IPS-NIHi7 (cell line): Measurements from ENCODE around the gene RAB27B.
"Not testable (repeated sequence)": the region's sequence is repeated elsewhere in the genome, so short reads cannot be mapped to it uniquely, and the experiment has no call there.

Source experiments
- DNase-seq: peaks from one replicate; pipeline ENCODE4 v3.0.0; 2012; ENCODE audit warnings: mixed read lengths; ENCODE audit errors: extremely low spot score

The RAB27B gene, protein sequence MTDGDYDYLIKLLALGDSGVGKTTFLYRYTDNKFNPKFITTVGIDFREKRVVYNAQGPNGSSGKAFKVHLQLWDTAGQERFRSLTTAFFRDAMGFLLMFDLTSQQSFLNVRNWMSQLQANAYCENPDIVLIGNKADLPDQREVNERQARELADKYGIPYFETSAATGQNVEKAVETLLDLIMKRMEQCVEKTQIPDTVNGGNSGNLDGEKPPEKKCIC

DNA sequence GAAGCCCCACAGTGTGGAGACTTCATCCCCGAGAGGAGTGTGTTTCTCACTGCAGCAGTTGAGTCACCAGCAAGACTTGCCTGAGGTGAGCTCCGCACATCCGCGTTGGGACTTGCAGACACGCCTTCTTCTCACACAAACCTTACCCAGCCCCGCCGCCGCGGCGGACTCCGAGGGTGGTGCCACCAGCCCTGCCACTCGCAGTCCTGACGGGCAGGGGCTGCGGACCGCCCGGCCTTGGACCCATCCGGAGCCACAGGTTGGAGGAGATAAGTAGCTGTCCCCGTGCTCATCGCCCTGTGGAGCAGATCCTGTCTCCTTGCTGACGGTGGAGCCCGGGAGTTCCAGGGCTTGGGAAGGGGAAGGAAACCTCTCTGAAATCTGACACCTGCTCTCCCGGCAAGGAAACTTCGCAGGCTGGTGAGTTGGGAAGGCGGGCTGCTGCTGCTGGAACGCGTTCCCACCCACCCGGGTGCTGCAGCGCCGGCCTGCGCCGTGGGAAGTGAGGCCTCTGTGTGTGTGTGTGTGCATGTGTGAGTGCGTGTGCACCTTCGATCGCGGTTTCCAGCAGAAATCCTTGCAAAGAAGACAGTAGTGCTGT lies at the start of gene RAB27B:
Gene RAB27B, plus strand, starts transcription at position 197 of the 601 bp plus-strand sequence. CDS start 49,109 bp downstream, outside the sequence.
- peak; percentile 84 for DNase-seq

DNA sequence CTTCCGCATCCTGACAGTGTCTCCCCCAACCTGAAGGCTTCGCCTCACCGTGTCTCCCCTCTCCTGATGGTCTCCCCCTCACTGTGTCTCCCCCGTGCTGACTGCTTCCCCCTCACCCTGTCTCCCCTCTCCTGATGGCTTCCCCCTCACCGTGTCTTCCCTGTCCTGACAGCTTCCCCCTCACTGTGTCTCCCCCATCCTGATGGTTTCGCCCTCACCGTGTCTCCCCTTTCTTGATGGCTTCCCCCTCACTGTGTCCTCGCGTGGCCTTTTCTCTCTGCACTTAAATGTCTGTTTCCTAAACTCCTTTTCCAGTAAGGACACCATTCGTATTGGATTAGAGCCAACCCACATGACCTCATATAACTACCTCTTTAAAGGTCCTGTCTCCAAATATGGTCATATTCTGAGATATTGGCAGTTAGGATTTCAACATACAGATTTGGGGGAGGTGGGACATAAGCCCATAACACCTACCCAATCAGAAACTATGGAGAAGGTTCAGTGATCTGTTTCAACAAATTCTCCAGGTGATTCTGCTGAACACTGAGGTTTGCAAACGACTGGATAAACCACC lies 47.9 kb upstream of the RAB27B start:
- no peak for DNase-seq

GRCh38 chr18:54780970-54781369 lies 47.3 kb upstream of the RAB27B start:
- DNase-seq: no peak

DNA sequence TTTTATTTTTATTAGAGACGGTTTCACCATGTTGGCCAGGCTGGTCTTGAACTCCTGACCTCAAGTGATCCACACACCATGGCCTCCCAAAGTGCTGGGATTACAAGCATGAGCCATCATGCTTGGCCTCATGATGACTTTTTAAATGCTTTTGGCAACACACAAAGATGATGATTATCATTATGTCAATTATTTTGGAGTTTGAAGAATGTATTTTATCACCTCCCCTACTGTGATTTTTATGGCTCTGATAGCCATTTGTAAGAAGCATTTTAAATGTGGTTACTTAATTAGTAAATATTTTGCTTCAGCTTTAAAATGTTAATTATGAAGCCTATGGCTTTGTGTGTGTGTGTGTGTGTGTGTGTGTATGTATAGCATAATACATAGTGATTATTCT lies 45.1 kb upstream of the RAB27B start:
- DNase-seq: no peak

DNA sequence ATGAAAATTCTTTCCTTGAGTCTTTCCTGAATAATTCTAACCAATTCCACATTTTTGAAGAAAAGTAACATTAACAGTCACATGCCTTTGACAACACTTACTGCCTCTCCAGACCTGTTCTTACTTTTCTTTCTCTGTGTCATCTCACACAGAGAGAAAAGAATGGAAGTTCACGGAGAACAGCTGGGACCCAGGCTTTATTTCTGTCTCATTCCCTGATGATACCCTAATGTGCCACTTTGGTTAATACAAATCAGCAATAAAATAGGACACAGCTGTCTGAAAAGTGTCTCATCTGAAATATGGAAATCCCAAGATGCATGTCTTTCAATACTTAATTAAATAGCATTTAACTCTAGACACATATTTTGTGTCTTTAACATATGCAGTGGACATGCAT lies 42.1 kb upstream of the RAB27B start:
- DNase-seq: no peak

- no peak for DNase-seq
Observed at GRCh38 chr18:54787121-54787520, 41.2 kb upstream of the RAB27B start.

GRCh38 chr18:54787616-54788015 lies 40.7 kb upstream of the RAB27B start:
- no peak for DNase-seq

DNA sequence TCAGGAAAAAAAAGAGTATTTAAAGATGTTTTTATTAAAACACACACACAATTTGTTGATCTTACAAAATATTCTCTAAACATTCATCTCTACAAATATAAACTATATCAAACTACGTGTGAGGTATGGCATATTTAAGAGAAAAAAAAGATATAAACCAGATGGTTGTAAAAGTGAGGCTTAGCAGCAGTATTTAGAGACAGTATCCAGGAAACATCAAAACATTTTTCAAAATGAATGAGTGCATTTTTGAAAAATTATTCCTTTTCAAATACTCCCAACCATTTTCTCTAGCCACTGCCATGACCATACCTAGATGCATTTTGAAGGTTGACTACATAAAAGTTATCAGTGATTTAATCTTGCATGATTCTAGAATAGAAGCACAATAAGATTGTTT lies 38.2 kb upstream of the RAB27B start:
- no peak for DNase-seq

DNA sequence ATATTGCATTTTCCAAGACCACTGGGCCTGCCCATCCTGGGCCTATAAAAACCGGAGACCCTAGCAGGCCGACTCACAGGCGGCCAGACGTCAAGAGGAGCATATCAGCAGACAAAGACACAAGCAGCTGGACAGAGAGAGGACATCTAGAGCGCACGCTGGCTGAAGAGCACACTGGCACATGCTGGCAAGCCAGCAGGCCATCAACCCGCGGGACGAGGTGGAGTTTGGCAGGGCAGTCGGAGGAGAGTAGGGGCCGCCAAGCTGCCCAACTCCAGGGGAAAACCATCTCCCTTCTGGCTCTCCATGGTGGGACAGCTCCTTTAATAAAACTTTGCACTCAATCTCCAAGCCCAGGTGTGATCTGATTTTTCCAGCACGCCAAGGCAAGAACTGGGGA lies 36.6 kb upstream of the RAB27B start:
- DNase-seq: no peak

GRCh38 chr18:54792079-54792478 lies 36.2 kb upstream of the RAB27B start:
- DNase-seq: no peak

- no peak for DNase-seq
Observed at GRCh38 chr18:54794823-54795222, 33.5 kb upstream of the RAB27B start.

- DNase-seq: no peak
Observed at GRCh38 chr18:54798186-54798585, 30.1 kb upstream of the RAB27B start.

DNA sequence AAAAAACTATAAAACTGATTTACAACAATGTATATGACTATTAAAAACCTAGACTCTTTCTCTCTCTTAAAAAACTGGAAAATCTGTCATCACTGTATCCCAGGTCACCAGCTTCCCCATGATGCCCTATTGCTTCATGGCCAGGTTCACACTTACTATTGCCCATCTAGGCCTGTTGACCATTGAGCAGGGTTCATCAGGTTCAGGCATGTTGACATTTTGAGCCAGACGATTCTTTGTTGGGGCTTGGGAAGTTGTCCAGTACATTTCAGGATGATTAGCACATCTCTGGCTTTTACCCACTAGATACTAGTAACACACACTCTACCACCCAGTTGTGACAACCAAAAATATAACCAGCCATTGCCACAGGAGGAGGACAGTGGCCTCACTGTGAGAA lies 26.9 kb upstream of the RAB27B start:
- no peak for DNase-seq

DNA sequence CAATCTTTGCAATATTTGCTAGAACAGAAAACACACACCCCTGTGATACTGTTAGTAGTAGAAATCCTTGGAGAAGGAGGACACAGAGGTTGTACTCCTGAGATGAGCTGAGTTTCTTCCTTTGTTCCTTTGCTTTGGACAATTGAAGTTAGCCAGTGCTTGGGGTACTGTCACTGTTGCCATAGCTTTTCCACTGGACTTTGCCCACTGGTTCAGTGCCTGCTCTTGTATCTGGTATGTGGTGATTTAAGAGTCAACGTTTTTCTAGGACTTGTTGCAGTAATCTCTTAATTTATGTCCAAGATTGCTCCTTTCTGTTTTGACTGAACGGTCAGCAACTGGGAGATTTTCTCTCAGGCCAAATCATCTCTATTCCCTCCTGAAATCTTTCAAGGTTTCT lies 26.1 kb upstream of the RAB27B start:
- no peak for DNase-seq

DNA sequence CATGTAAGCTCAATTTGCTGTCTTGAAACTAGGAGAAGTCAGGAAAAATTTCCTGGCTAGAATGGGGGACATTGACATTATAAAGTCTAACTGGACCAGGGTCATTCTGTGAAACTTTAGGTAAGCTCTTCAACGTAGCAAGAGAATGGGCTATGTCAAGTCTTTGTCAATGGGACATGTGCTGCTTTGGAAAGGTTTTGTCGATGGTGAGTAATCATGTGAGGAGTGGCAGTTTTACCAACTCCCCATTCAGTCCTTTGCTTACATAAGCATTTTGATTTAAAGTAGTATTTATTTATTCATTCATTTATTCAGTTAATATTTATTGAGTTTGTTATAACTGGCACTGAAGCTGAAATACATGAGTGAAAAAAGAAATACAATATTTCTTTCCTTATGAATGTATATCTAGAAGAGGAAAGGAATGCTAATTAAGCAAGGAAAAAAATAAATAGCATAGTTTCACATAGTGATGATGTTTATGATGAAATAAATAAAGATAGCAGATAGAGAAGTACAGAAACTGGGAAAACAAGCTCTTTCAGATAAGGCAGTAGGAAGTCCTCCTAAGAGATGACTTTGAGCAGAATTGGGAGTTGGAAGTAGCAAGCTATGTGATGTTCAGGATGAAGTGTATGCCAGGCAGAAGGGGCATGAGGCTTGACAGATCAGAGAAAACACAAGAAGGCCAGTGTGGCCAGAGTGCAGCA lies 25.4 kb upstream of the RAB27B start:
- DNase-seq: no peak

GRCh38 chr18:54805571-54806334 lies 22.5 kb upstream of the RAB27B start:
- no peak for DNase-seq

GRCh38 chr18:54806526-54806925 lies 21.8 kb upstream of the RAB27B start:
- no peak for DNase-seq

- no peak for DNase-seq
Observed at GRCh38 chr18:54807303-54807702, 21.0 kb upstream of the RAB27B start.

DNA sequence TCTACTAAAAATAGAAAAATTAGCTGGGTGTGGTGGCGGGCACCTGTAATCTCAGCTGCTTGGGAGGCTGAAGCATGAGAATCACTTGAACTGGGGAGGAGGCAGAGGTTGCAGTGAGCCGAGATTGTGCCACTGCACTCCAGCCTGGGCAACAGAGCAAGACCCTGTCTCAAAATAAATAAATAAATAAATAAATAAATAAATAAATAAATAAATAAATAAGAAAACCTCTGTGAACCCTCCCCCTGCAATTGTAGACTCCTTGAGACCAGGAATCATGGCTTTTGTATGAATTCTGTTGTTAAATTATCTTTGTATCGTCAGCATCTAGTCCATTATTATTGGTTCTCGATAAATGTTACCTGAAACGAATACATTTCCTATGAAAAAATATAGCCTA lies 17.6 kb upstream of the RAB27B start:
- not testable (repeated sequence) for DNase-seq

DNA sequence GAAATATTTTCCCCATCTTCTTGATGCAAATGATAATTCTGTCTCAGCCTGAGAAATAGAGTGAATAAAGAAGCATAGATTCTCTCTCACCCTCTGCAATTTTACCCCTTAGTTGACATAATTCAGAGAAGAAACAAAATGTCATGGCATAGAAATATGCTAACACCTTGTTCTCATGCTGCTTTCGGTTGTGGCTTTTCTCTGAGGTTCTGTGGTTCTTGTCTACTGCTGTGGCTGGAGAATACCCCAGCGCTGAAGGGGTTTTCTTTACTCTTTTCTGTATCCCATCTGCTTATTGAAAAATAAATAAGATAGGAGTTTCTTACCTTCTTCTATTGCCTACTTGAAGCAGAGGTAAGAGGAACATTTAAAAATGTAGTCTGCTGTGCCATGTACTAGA lies 15.4 kb upstream of the RAB27B start:
- DNase-seq: no peak

GRCh38 chr18:54813305-54813704 lies 15.0 kb upstream of the RAB27B start:
- DNase-seq: no peak

- DNase-seq: no peak
Observed at GRCh38 chr18:54813977-54814565, 14.2 kb upstream of the RAB27B start.
